Right lobe of liver (tissue), 6 donors: ENCODE results near the gene FAM83B. TPM values are rescaled to one million over a fixed set of nuclear protein-coding genes. Genes with fewer than 3 reads are reported as not detected.

Experiments used
- ATAC-seq, 4 donors: fragments of 200-7000 bp; cut with Tn5 transposase; one replicate each; pipeline ENCODE4 v1.9.1; 2020; ENCODE audit warnings: mild to moderate bottlenecking in 4 of 4, moderate library complexity in 4 of 4
- DNase-seq, 3 donors: peaks; one replicate each; pipeline ENCODE4 v3.0.0-alpha.2; 2020
- H3K27ac ChIP-seq, 3 donors: fragments of 200-600 bp; one replicate each; pipeline ENCODE4 v1.8.0; 2022
- H3K27me3 ChIP-seq, 2 donors: fragments of 200-600 bp; one replicate each; pipeline ENCODE4 v1.8.0; 2022
- H3K36me3 ChIP-seq, 4 donors: fragments of 200-600 bp; sonication (generic) in 1 of 4; one replicate each; pipeline versions ENCODE4 v1.5.1 to v1.8.0; 2017 to 2022; ENCODE audit warnings: control low read depth in 1 of 4
- H3K4me1 ChIP-seq, 4 donors: fragments of 200-600 bp; sonication (generic) in 1 of 4; one replicate each; pipeline versions ENCODE4 v1.5.1 to v1.8.0; 2017 to 2022; ENCODE audit warnings: control low read depth in 1 of 4
- H3K4me3 ChIP-seq, 3 donors: fragments of 200-600 bp; one replicate each; pipeline ENCODE4 v1.8.0; 2022
- H3K9me3 ChIP-seq, 4 donors: fragments of 200-600 bp; sonication (generic) in 1 of 4; one replicate each; pipeline versions ENCODE4 v1.5.1 to v1.8.0; 2017 to 2022; ENCODE audit warnings: control low read depth in 1 of 4
- CTCF ChIP-seq, 4 donors: fragments of 200-600 bp in 3 of 4; fragments of 450-650 bp in 1 of 4; IDR thresholded peaks; one replicate each; pipeline versions ENCODE4 v1.5.1 to v1.8.0; 2016 to 2022; ENCODE audit warnings: antibody characterized with exemption in 4 of 4, mild to moderate bottlenecking in 2 of 4
- POLR2A ChIP-seq: fragments of 450-650 bp; IDR thresholded peaks from one replicate; pipeline ENCODE4 v1.6.1; 2017; ENCODE audit warnings: antibody characterized with exemption, mild to moderate bottlenecking
- WGBS: methylation state at CpG from one replicate; pipeline ENCODE4 v1.1.6; 2018; ENCODE audit warnings: low coverage, low lambda C conversion rate; ENCODE audit not compliant: insufficient coverage; ENCODE audit errors: missing lambda C conversion rate; 5-methylcytosine and 5-hydroxymethylcytosine counted together
- intact Hi-C, 2 donors: fragments of 100-400 bp; cut with DNase I; formaldehyde crosslinking; loops; one replicate each; pipeline versions ENCODE4 v1.11.2 to v1.14.1; 2022
- total RNA-seq, 6 experiments: library from RNA; depleted of rRNA in 2 of 6; stranded (reverse); fragments of >200 nt in 2 of 6; fragmentation: NEBNext Ultra II Directional in 3 of 6; extraction: Animal tissue kit (Norgen Biotek cat#: 25700) in 3 of 6; gene quantifications; one replicate each; pipeline versions ENCODE4 v1.1.0 to v1.2.4, GENCODE V29; 2016 to 2023
- donor health status: DM: no; HTN: yes; CAD: no.
- donor health status: DM: no; HTN: no; CAD: no.
- donor health status: DM: no; HTN: no; CAD: no.
- donor health status: DM: no; HTN: yes; CAD: no.
- donor health status: DM: no; HTN: yes; CAD: no.

Gene FAM83B
- total RNA-seq, 6 experiments from 2014 or later, result 0.07 to 0.55 (median 0.18) TPM

- 34% methylated on average over 2 of the region's 2 CpGs for WGBS
- ATAC-seq (no peak), DNase-seq (no peak)
- Histone ChIP-seq H3K27ac (no peak overlapping the region), H3K27me3 (no peaks in the 10 kb centered on the region), H3K4me3 (no peak overlapping the region), H3K9me3 (no peaks in the 10 kb centered on the region), H3K4me1 (no peaks in the 10 kb centered on the region), H3K36me3 (no peaks in the 10 kb centered on the region)
- TF ChIP-seq CTCF (IDR thresholded peaks at IDR 0.05) (no peak), POLR2A (no peak)
- intact Hi-C loops, result no loop called here
Observed at GRCh38 chr6:54850114-54850513, 3.5 kb downstream of the FAM83B start.

- H3K27ac ChIP-seq, result no peak overlapping the region
- DNase-seq (no peak), ATAC-seq (no peak)
- no peaks in the 10 kb centered on the region for H3K36me3 ChIP-seq
- H3K4me3 ChIP-seq, result no peak overlapping the region
- no peaks in the 10 kb centered on the region for H3K9me3 ChIP-seq
- WGBS, result 73% methylated on average over 3 of the region's 3 CpGs
- H3K27me3 ChIP-seq, result no peaks in the 10 kb centered on the region
- TF ChIP-seq POLR2A (no peak), CTCF (IDR thresholded peaks at IDR 0.05) (no peak)
- intact Hi-C loops, result no loop called here
- no peaks in the 10 kb centered on the region for H3K4me1 ChIP-seq
Observed at GRCh38 chr6:54856129-54856528, 9.6 kb downstream of the FAM83B start.

- no peak for ATAC-seq
- intact Hi-C loops, result no loop called here
- TF ChIP-seq CTCF (IDR thresholded peaks at IDR 0.05), result no peak
- TF ChIP-seq POLR2A, result no peak
- Histone ChIP-seq H3K4me3 (no peak overlapping the region), H3K9me3 (no peaks in the 10 kb centered on the region), H3K36me3 (no peaks in the 10 kb centered on the region), H3K27me3 (no peaks in the 10 kb centered on the region), H3K4me1 (no peaks in the 10 kb centered on the region), H3K27ac (no peak overlapping the region)
- DNase-seq, result no peak
Observed at GRCh38 chr6:54860132-54860531, 13.6 kb downstream of the FAM83B start.

GRCh38 chr6:54860739-54861138 lies 14.2 kb downstream of the FAM83B start:
- H3K4me1 ChIP-seq, result no peaks in the 10 kb centered on the region
- WGBS, result 62% methylated on average over 5 of the region's 5 CpGs
- no peak overlapping the region for H3K27ac ChIP-seq
- no peaks in the 10 kb centered on the region for H3K27me3 ChIP-seq
- TF ChIP-seq CTCF (IDR thresholded peaks at IDR 0.05) (no peak), POLR2A (no peak)
- intact Hi-C loops, result no loop called here
- H3K36me3 ChIP-seq, result no peaks in the 10 kb centered on the region
- no peak for DNase-seq
- no peak for ATAC-seq
- no peaks in the 10 kb centered on the region for H3K9me3 ChIP-seq
- no peak overlapping the region for H3K4me3 ChIP-seq

GRCh38 chr6:54861905-54862616 lies 15.5 kb downstream of the FAM83B start:
- no peak overlapping the region for H3K4me3 ChIP-seq
- TF ChIP-seq POLR2A (no peak), CTCF (IDR thresholded peaks at IDR 0.05) (no peak)
- no peak for DNase-seq
- no peaks in the 10 kb centered on the region for H3K27me3 ChIP-seq
- H3K4me1 ChIP-seq, result no peaks in the 10 kb centered on the region
- intact Hi-C loops, result no loop called here
- 66% methylated on average over 10 of the region's 10 CpGs for WGBS
- no peaks in the 10 kb centered on the region for H3K9me3 ChIP-seq
- no peak for ATAC-seq
- H3K27ac ChIP-seq, result no peak overlapping the region
- no peaks in the 10 kb centered on the region for H3K36me3 ChIP-seq
